ENCODE data around the gene MYADML2.
"Not testable (repeated sequence)": the region's sequence is repeated elsewhere in the genome, so short reads cannot be mapped to it uniquely, and the experiment has no call there.

Gene MYADML2

GRCh38 chr17:81947189-81947588 is at the start of gene MYADML2:
TSS of gene MYADML2 (minus strand) at chr17:81947233. CDS start at chr17:81941741, 5,492 bp downstream.
- DNase-seq = no peak

- no peak for DNase-seq
Observed at GRCh38 chr17:81996232-81996756, 49.3 kb upstream of the MYADML2 start.

- DNase-seq = no peak
Observed at GRCh38 chr17:81995463-81996231, 48.6 kb upstream of the MYADML2 start.

- no peak for DNase-seq
Observed at GRCh38 chr17:81994593-81995462, 47.8 kb upstream of the MYADML2 start.

GRCh38 chr17:81993729-81994592 is 46.9 kb upstream of the MYADML2 start:
- no peak for DNase-seq

GRCh38 chr17:81992306-81993102 is 45.5 kb upstream of the MYADML2 start:
- no peak for DNase-seq

GRCh38 chr17:81991684-81992305 is 44.8 kb upstream of the MYADML2 start:
- no peak for DNase-seq

- DNase-seq = no peak
Observed at GRCh38 chr17:81990836-81991683, 44.0 kb upstream of the MYADML2 start.

- no peak for DNase-seq
Observed at GRCh38 chr17:81987161-81987770, 40.2 kb upstream of the MYADML2 start.

GRCh38 chr17:81986606-81987005 is 39.6 kb upstream of the MYADML2 start:
- no peak for DNase-seq

- no peak for DNase-seq
Observed at GRCh38 chr17:81984773-81985410, 37.9 kb upstream of the MYADML2 start.

- no peak for DNase-seq
Observed at GRCh38 chr17:81983639-81984373, 36.8 kb upstream of the MYADML2 start.

- DNase-seq = no peak
Observed at GRCh38 chr17:81983011-81983638, 36.1 kb upstream of the MYADML2 start.

GRCh38 chr17:81981511-81981910 is 34.5 kb upstream of the MYADML2 start:
- DNase-seq = not testable (repeated sequence)

GRCh38 chr17:81980707-81981343 is 33.8 kb upstream of the MYADML2 start:
- DNase-seq = no peak

GRCh38 chr17:81980122-81980521 is 33.1 kb upstream of the MYADML2 start:
- no peak for DNase-seq

GRCh38 chr17:81978524-81979298 is 31.7 kb upstream of the MYADML2 start:
- DNase-seq = no peak

Measured in activated CD4-positive, CD25-positive, alpha-beta regulatory T cell treated with anti-CD3 and anti-CD28 coated beads, Interleukin-2, amount 50 U/mL, for 72 hours (primary cell).